Activated B cell treated with CpG ODN at 0.5 μM for 24 hours (primary cell): ENCODE measurements around the gene MTURN. TPM values are rescaled to one million over a fixed set of nuclear protein-coding genes. Genes with fewer than 3 reads are reported as not detected.

Source experiments
- ATAC-seq: fragments of 200-7000 bp; cut with Tn5 transposase; one replicate; pipeline ENCODE4 v1.10.0; 2021; ENCODE audit warnings: low read depth, mild to moderate bottlenecking, moderate library complexity
- CTCF ChIA-PET: fragments of 350-600 bp; sonication (Branson Sonifier 250); formaldehyde crosslinking; loops from one replicate; lab custom pipeline; 2021; ENCODE audit warnings: antibody characterized with exemption; lab: Charles Lee
- POLR2A ChIA-PET: fragments of 350-600 bp; sonication (Branson Sonifier 250); formaldehyde crosslinking; loops from one replicate; lab custom pipeline; 2021; ENCODE audit warnings: antibody characterized with exemption; lab: Charles Lee
- DNase-seq: peaks from one replicate; pipeline ENCODE4 v3.0.0; 2022
- H3K27ac Mint-ChIP-seq: one replicate; pipeline ENCODE4 v1.8.0; 2020; ENCODE audit warnings: mixed read lengths
- H3K27me3 Mint-ChIP-seq: one replicate; pipeline ENCODE4 v1.8.0; 2021; ENCODE audit warnings: mixed read lengths
- H3K36me3 Mint-ChIP-seq: one replicate; pipeline ENCODE4 v1.8.0; 2021; ENCODE audit warnings: low read depth, mixed read lengths
- H3K4me1 Mint-ChIP-seq: one replicate; pipeline ENCODE4 v1.8.0; 2021; ENCODE audit warnings: mixed read lengths
- H3K4me3 Mint-ChIP-seq: one replicate; pipeline ENCODE4 v1.8.0; 2020; ENCODE audit warnings: mild to moderate bottlenecking, mixed read lengths
- H3K9me3 Mint-ChIP-seq: one replicate; pipeline ENCODE4 v1.8.0; 2020; ENCODE audit warnings: mixed read lengths
- intact Hi-C: fragments of 100-400 bp; cut with micrococcal nuclease; formaldehyde crosslinking; loops from one replicate; pipeline ENCODE4 v1.15.1; 2024
- total RNA-seq: library from RNA; stranded (reverse); gene quantifications from 2 replicates; pipeline ENCODE4 v1.2.3, GENCODE V29; 2022
- TF ChIP-seq, protein P1 (sequence below): fragments of 200-600 bp; IDR thresholded peaks from one replicate; pipeline ENCODE4 v1.8.0; 2022; ENCODE audit warnings: antibody characterized with exemption, mild to moderate bottlenecking

MTURN gene
- 2.8 and 4.6 TPM in 2 replicates for total RNA-seq

DNA sequence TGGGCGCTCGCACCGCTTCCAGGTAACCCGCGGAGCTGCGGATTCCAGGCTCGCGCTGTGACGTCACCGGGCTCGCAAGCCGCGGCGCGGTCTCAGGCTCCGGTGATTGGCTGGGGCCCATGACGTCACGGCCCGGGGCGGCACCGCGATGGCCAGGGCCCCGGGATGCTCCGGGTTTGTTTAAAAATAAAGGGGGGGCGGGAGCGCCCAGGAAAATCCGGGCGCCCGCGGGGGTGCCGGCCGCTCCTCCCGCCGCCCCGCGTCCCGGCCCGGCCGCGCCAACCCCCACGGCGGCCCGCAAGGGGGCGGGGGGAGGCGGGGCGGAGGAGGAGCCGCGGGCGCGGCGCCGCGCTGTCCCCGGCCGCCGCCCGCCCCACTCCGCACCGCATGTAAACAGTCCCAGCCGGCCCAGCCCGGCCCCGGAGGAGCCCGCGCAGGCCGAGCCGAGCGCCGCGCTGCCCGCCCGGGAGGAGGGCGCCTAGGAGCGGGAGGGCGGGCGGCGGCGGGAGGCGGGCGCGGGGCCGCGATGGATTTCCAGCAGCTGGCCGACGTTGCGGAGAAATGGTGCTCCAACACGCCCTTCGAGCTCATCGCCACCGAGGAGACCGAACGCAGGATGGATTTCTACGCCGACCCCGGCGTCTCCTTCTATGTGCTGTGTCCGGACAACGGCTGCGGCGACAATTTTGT lies at the start of gene MTURN:
Gene MTURN (plus strand): TSS at position 376 of the 690 bp plus-strand sequence. CDS start 151 bp downstream, at position 527.
- intact Hi-C loops = loop anchor here (1.0 to 2.0 kb wide), 5 partner anchors 28 to 460 kb away; partner anchors contain the start of genes FKBP14, GARS1, SCRN1 and ZNRF2
- Mint-ChIP-seq H3K4me3 (peak within 1 kb of the TSS; percentile 91), H3K27ac (peak within 1 kb of the TSS; percentile 77), H3K27me3 (peaks cover 11% of the 10 kb centered on the region), H3K9me3 (no peaks in the 10 kb centered on the region), H3K36me3 (peaks cover 3% of the 10 kb centered on the region), H3K4me1 (peaks cover 12% of the 10 kb centered on the region)
- peak; percentile 85 for DNase-seq
- ATAC-seq = peak; percentile 82
- ChIA-PET POLR2A (interaction anchor here (0.7 to 1.3 kb wide), 7 partner anchors 11 to 459 kb away, joined by 3 to 5 read pairs (median 4); partner anchors contain the start of gene NOD1), CTCF (interaction anchor here (1.2 to 2.0 kb wide), 4 partner anchors 22 to 73 kb away, joined by 3 to 5 read pairs (median 4); no protein-coding TSS in a partner anchor)
- TF ChIP-seq, protein P1, sequence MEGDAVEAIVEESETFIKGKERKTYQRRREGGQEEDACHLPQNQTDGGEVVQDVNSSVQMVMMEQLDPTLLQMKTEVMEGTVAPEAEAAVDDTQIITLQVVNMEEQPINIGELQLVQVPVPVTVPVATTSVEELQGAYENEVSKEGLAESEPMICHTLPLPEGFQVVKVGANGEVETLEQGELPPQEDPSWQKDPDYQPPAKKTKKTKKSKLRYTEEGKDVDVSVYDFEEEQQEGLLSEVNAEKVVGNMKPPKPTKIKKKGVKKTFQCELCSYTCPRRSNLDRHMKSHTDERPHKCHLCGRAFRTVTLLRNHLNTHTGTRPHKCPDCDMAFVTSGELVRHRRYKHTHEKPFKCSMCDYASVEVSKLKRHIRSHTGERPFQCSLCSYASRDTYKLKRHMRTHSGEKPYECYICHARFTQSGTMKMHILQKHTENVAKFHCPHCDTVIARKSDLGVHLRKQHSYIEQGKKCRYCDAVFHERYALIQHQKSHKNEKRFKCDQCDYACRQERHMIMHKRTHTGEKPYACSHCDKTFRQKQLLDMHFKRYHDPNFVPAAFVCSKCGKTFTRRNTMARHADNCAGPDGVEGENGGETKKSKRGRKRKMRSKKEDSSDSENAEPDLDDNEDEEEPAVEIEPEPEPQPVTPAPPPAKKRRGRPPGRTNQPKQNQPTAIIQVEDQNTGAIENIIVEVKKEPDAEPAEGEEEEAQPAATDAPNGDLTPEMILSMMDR = no peak

DNA sequence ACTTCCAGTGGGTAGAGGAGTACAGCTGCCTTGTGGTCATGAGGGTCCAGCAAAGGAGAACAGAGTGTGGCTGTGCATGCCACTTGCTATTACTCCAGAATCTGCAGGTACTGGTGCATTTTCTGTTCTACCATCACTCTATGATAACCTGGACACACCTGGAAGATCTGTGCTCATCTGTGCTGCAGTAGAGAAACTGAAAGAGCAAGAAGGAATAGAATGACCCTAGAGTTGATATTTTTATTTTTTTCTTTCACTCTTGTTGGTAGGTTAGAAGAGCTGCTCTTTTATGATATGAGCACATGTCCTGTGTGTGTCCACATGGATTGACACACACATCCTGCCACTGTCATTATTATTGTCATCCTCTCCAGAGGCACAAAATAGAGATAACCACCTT lies 48.3 kb upstream of the MTURN start:
- H3K27ac Mint-ChIP-seq = no peak overlapping the region
- POLR2A ChIA-PET = no interaction called here

DNA sequence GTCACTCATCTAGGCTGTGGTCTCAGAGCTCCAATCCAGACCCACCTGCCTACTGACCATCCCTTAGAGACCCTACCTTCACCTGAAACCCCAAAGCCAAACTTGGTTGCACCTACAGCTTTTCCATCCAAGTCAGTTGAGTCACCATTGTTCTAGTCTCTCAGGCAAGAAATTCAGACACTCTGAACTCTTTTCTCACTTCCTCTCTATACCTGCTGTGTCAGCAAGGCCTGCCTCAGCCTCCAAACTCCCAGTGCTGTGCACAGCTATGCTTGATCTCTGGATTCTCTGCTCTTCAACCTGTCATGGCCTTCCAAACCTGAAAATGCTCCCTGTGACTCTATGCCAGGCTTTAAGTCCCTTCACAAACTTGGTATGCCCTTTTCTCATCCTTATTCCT lies 47.4 kb upstream of the MTURN start:
- DNase-seq (no peak), ATAC-seq (peak; percentile 28)
- TF ChIP-seq, protein P1 = no peak
- intact Hi-C loops = no loop called here
- no peak overlapping the region for H3K4me3 Mint-ChIP-seq
- CTCF ChIA-PET = no interaction called here
- no peaks in the 10 kb centered on the region for H3K9me3 Mint-ChIP-seq
- no peak overlapping the region for H3K27ac Mint-ChIP-seq
- POLR2A ChIA-PET = no interaction called here
- no peaks in the 10 kb centered on the region for H3K27me3 Mint-ChIP-seq
- H3K4me1 Mint-ChIP-seq = peaks cover 6% of the 10 kb centered on the region
- no peaks in the 10 kb centered on the region for H3K36me3 Mint-ChIP-seq

More for the DNA sequence above, 48.3 kb upstream of the MTURN start:
- ATAC-seq = no peak
- Mint-ChIP-seq H3K9me3 (no peaks in the 10 kb centered on the region), H3K4me1 (peaks cover 6% of the 10 kb centered on the region), H3K36me3 (peaks cover under 1% of the 10 kb centered on the region), H3K4me3 (no peak overlapping the region), H3K27me3 (no peaks in the 10 kb centered on the region)
- TF ChIP-seq, protein P1 = no peak
- intact Hi-C loops = no loop called here
- DNase-seq = no peak
- CTCF ChIA-PET = no interaction called here

DNA sequence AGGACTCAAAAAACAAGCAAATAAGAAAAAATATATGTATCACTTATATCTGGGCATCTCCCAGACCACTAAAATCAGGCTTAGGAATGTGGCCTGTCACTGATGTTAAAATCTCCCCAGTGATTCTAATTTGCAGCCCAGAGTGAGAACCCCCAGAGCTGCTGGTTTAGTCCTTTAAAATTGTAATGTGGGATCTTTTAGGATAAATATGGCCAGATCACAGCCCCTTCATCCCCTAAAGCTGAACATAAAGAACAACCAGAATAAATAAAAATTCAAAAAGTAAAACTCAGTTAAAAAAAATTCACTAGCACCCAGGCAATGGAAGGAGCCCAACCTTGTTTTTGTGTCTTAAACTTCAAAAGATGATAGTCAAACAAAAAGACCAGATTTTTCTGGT lies 46.4 kb upstream of the MTURN start:
- ATAC-seq (no peak), DNase-seq (no peak)
- TF ChIP-seq, protein P1 = no peak
- peaks cover 6% of the 10 kb centered on the region for H3K4me1 Mint-ChIP-seq
- CTCF ChIA-PET = interaction anchor here (1.2 kb wide), 1 partner anchor 13 kb away, joined by 3 read pairs; no protein-coding TSS in a partner anchor
- H3K4me3 Mint-ChIP-seq = no peak overlapping the region
- H3K36me3 Mint-ChIP-seq = no peaks in the 10 kb centered on the region
- H3K27me3 Mint-ChIP-seq = no peaks in the 10 kb centered on the region
- POLR2A ChIA-PET = no interaction called here
- no peaks in the 10 kb centered on the region for H3K9me3 Mint-ChIP-seq
- intact Hi-C loops = no loop called here
- no peak overlapping the region for H3K27ac Mint-ChIP-seq

DNA sequence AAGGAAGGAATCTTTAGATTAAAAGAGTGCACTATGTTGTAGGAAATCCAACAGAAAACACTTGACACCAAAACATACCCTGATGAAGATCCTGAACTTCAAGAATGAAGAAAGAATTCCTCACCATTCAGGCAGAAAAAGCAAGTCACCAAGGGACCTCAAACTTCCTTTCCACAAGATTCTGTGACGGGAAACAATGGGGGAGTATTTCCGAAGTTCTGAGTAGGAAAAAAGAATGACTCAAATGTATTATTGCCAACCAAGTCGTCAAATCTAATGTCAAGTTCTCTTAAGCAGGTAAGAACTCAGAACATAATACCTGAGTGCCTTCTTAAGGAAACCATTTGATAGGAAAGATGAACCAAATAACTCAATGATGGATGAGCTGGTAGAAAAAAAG lies 44.7 kb upstream of the MTURN start:
- Mint-ChIP-seq H3K4me1 (peaks cover 6% of the 10 kb centered on the region), H3K9me3 (no peaks in the 10 kb centered on the region), H3K4me3 (no peak overlapping the region), H3K27ac (no peak overlapping the region), H3K27me3 (no peaks in the 10 kb centered on the region), H3K36me3 (no peaks in the 10 kb centered on the region)
- TF ChIP-seq, protein P1 = no peak
- POLR2A ChIA-PET = no interaction called here
- ATAC-seq = no peak
- CTCF ChIA-PET = no interaction called here
- intact Hi-C loops = no loop called here
- DNase-seq = no peak
